Esophagus muscularis mucosa (tissue), 4 donors: ENCODE results near the gene CSN2. TPM values are rescaled to one million over a fixed set of nuclear protein-coding genes. Genes with fewer than 3 reads are reported as not detected.

Source experiments
- DNase-seq: peaks from one replicate; pipeline ENCODE4 v3.0.0-alpha.2; 2017; ENCODE audit errors: extremely low spot score
- H3K27ac ChIP-seq, 4 donors: fragments of 200-600 bp; sonication (generic); replicated peaks in 1 of 4; 1 replicate in 3 of 4; 2 replicates in 1 of 4; pipeline ENCODE4 v1.5.1; 2016 to 2019; ENCODE audit warnings: mild to moderate bottlenecking in 1 of 4
- H3K27me3 ChIP-seq, 4 donors: fragments of 200-600 bp; sonication (generic); one replicate each; pipeline versions ENCODE4 v1.5.1 to v1.6.0; 2016 to 2019
- H3K36me3 ChIP-seq, 4 donors: fragments of 200-600 bp; sonication (generic); one replicate each; pipeline ENCODE4 v1.5.1; 2016 to 2019
- H3K4me1 ChIP-seq, 4 donors: fragments of 200-600 bp; sonication (generic); one replicate each; pipeline ENCODE4 v1.5.1; 2016 to 2019
- H3K4me3 ChIP-seq, 4 donors: fragments of 200-600 bp; sonication (generic); 1 replicate in 2 of 4; 2 replicates in 2 of 4; pipeline ENCODE4 v1.5.1; 2016 to 2019; ENCODE audit warnings: mild to moderate bottlenecking in 4 of 4, moderate library complexity in 1 of 4
- H3K9me3 ChIP-seq, 4 donors: fragments of 200-600 bp; sonication (generic); 1 replicate in 3 of 4; 2 replicates in 1 of 4; pipeline ENCODE4 v1.5.1; 2016 to 2019
- EP300 ChIP-seq: sonication (generic); formaldehyde crosslinking; IDR thresholded peaks from one replicate; pipeline ENCODE4 v1.6.1; 2017; ENCODE audit warnings: antibody characterized with exemption
- POLR2A ChIP-seq: fragments of 450-650 bp; IDR thresholded peaks from one replicate; pipeline ENCODE4 v1.6.1; 2017; ENCODE audit warnings: antibody characterized with exemption, moderate library complexity, mild to moderate bottlenecking, low read depth
- POLR2AphosphoS5 ChIP-seq, 2 donors: sonication (generic); formaldehyde crosslinking; IDR thresholded peaks; one replicate each; pipeline ENCODE4 v1.6.1; 2017; ENCODE audit warnings: antibody characterized with exemption in 2 of 2
- WGBS: methylation state at CpG from one replicate; pipeline ENCODE4 v1.1.5; 2018; 5-methylcytosine and 5-hydroxymethylcytosine counted together
- intact Hi-C: fragments of 100-400 bp; cut with DNase I; formaldehyde crosslinking; loops from one replicate; pipeline ENCODE4 v1.15.1; 2023
- total RNA-seq, 4 donors: library from RNA; depleted of rRNA; stranded (reverse); fragments of >200 nt; gene quantifications; one replicate each; pipeline versions ENCODE4 v1.1.0 to v1.2.1, GENCODE V29; 2016
- TF ChIP-seq, protein P1 (sequence below), 3 experiments: fragments of 200-600 bp in 2 of 3; fragments of 450-650 bp in 1 of 3; sonication (generic) in 2 of 3; IDR thresholded peaks; one replicate each; pipeline ENCODE4 v1.5.1; 2017 to 2019; ENCODE audit warnings: antibody characterized with exemption in 3 of 3, mild to moderate bottlenecking in 2 of 3, moderate library complexity in 1 of 3

The CSN2 gene, protein sequence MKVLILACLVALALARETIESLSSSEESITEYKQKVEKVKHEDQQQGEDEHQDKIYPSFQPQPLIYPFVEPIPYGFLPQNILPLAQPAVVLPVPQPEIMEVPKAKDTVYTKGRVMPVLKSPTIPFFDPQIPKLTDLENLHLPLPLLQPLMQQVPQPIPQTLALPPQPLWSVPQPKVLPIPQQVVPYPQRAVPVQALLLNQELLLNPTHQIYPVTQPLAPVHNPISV
- not detected for total RNA-seq

DNA sequence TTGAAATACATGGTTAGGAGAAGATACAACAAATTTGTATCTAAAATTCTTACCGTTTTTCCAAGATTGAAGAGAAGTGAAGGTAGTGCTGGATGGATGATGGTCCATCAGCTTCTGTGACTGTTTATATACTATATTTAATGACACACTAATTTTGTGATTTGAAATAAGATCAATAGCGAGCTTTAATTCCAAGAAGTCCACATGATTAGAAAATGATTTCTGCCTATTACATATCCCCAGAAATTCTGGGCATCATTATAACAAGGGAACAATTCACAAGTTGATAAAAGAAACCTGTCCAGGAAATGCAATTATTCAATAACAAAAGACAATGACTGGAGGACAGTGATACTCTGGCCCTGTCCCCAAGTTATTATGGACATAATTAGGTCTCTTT, at the start of gene CSN2:
TSS of gene CSN2 (minus strand) at position 101 of the 400 bp plus-strand sequence. CDS start 4,733 bp downstream, outside the sequence.
- H3K4me3 ChIP-seq, result no peak within 1 kb of the TSS
- no peaks in the 10 kb centered on the region for H3K27me3 ChIP-seq
- TF ChIP-seq, protein P1, sequence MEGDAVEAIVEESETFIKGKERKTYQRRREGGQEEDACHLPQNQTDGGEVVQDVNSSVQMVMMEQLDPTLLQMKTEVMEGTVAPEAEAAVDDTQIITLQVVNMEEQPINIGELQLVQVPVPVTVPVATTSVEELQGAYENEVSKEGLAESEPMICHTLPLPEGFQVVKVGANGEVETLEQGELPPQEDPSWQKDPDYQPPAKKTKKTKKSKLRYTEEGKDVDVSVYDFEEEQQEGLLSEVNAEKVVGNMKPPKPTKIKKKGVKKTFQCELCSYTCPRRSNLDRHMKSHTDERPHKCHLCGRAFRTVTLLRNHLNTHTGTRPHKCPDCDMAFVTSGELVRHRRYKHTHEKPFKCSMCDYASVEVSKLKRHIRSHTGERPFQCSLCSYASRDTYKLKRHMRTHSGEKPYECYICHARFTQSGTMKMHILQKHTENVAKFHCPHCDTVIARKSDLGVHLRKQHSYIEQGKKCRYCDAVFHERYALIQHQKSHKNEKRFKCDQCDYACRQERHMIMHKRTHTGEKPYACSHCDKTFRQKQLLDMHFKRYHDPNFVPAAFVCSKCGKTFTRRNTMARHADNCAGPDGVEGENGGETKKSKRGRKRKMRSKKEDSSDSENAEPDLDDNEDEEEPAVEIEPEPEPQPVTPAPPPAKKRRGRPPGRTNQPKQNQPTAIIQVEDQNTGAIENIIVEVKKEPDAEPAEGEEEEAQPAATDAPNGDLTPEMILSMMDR (IDR thresholded peaks at IDR 0.05), result no peak
- TF ChIP-seq EP300 (no peak), POLR2A (no peak), POLR2AphosphoS5 (IDR thresholded peaks at IDR 0.05) (no peak)
- no peak for DNase-seq
- 83% methylated on average over 2 of the region's 2 CpGs for WGBS
- no peaks in the 10 kb centered on the region for H3K9me3 ChIP-seq
- no peaks in the 10 kb centered on the region for H3K4me1 ChIP-seq
- no peak within 1 kb of the TSS for H3K27ac ChIP-seq
- intact Hi-C loops, result no loop called here
- no peaks in the 10 kb centered on the region for H3K36me3 ChIP-seq

- Histone ChIP-seq H3K36me3 (no peaks in the 10 kb centered on the region), H3K27me3 (no peaks in the 10 kb centered on the region), H3K4me1 (no peaks in the 10 kb centered on the region), H3K27ac (no peak overlapping the region), H3K9me3 (peaks cover 0 to 2% (median 0%) of the 10 kb centered on the region in 4 donors), H3K4me3 (no peak overlapping the region)
- 52% methylated on average over 3 of the region's 3 CpGs for WGBS
- intact Hi-C loops, result no loop called here
- no peak for DNase-seq
- no peak for TF ChIP-seq EP300
- no peak for TF ChIP-seq POLR2A
- TF ChIP-seq POLR2AphosphoS5 (IDR thresholded peaks at IDR 0.05), result no peak
- TF ChIP-seq, protein P1 (IDR thresholded peaks at IDR 0.05), result no peak
Observed at GRCh38 chr4:70008771-70009170, 43.2 kb upstream of the CSN2 start.

- no peak for DNase-seq
- intact Hi-C loops, result no loop called here
- Histone ChIP-seq H3K4me3 (no peak overlapping the region), H3K9me3 (no peaks in the 10 kb centered on the region), H3K4me1 (no peaks in the 10 kb centered on the region), H3K36me3 (no peaks in the 10 kb centered on the region), H3K27me3 (no peaks in the 10 kb centered on the region), H3K27ac (no peak overlapping the region)
- TF ChIP-seq POLR2AphosphoS5 (IDR thresholded peaks at IDR 0.05) (no peak), EP300 (no peak), POLR2A (no peak)
Observed at GRCh38 chr4:70002507-70002906, 37.0 kb upstream of the CSN2 start.

DNA sequence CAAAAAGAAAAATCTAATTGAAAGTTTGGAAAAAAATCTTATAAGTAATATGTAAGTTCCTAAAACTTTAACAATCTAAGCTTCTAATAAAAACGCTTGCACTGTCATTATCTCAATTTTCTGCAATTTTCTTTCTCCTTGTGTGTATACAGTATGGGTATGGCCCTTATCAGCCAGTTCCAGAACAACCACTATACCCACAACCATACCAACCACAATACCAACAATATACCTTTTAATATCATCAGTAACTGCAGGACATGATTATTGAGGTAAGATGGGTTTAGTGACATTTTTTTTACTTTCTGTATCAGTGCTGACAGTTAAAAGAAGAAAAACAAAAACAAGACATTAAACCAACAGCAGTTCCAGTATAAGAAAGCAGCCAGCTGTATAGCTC, 35.2 kb upstream of the CSN2 start:
- intact Hi-C loops, result no loop called here
- DNase-seq, result no peak
- H3K4me3 ChIP-seq, result no peak overlapping the region
- no peak for TF ChIP-seq EP300
- no peak for TF ChIP-seq POLR2AphosphoS5 (IDR thresholded peaks at IDR 0.05)
- no peak for TF ChIP-seq POLR2A
- TF ChIP-seq, protein P1 (IDR thresholded peaks at IDR 0.05), result no peak
- no peak overlapping the region for H3K27ac ChIP-seq
- H3K27me3 ChIP-seq, result no peaks in the 10 kb centered on the region
- H3K4me1 ChIP-seq, result no peaks in the 10 kb centered on the region
- WGBS, result 81% methylated on average over 1 of the region's 1 CpG
- H3K9me3 ChIP-seq, result no peaks in the 10 kb centered on the region
- no peaks in the 10 kb centered on the region for H3K36me3 ChIP-seq

DNA sequence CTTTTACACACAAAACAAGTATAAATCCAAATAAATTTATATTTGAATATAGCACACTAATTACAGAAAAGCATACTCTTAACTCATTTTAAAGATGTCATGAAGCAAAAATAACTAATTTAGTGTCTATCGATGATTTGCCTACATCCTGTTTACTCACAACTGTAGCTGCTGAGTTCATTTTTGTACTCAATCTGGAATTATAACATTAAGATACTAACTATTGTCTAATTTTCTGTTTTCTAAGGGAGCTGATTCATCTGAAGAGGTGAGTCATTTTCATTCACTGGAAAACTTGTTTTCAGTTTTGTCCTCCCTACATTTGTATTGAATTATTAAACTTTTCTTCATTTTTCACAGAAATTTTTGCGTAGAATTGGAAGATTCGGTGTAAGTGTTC, 33.9 kb upstream of the CSN2 start:
- H3K4me3 ChIP-seq, result no peak overlapping the region
- no peaks in the 10 kb centered on the region for H3K9me3 ChIP-seq
- intact Hi-C loops, result no loop called here
- H3K36me3 ChIP-seq, result no peaks in the 10 kb centered on the region
- WGBS, result 84% methylated on average over 3 of the region's 3 CpGs
- H3K4me1 ChIP-seq, result no peaks in the 10 kb centered on the region
- no peaks in the 10 kb centered on the region for H3K27me3 ChIP-seq
- TF ChIP-seq, protein P1 (IDR thresholded peaks at IDR 0.05), result no peak
- H3K27ac ChIP-seq, result no peak overlapping the region
- DNase-seq, result no peak
